ENCODE data around the gene IGLL1.
"Not testable (repeated sequence)": the region's sequence is repeated elsewhere in the genome, so short reads cannot be mapped to it uniquely, and the experiment has no call there.

IGLL1 gene

DNA sequence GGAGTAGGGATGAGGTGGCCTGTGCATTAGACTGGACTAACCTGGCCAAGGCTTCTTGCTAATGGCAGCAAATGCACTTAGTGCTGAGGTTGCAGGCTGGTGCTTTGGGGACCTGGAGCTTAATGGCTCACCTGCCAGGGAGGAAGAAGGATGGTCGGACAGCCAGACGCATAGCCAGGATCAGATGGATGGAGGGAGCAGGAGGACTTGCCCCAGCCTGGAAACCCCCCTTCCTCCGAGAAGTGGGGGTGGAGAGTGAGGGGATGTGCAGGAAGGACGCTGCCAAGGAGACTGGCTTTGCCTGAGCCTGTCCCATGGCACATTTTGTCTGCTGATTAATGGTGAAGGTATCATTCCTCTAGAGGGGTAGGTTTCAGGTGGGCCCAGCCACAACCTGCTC, 17.9 kb downstream of the IGLL1 start:
- in situ Hi-C loops (cut with MboI; ENCODE audit: low sequenced_read_pairs, unreplicated experiment) = no loop called here
- no peak for DNase-seq (ENCODE audit: low spot score)
- no peak for TF ChIP-seq CTCF (IDR thresholded peaks at IDR 0.05; ENCODE audit: borderline replicate concordance, control extremely low read depth, extremely low read depth, insufficient read depth, missing control alignments)

- DNase-seq (ENCODE audit: low spot score); in situ Hi-C loops (cut with MboI; ENCODE audit: low sequenced_read_pairs, unreplicated experiment): not testable (repeated sequence)
Measured at GRCh38 chr22:23561025-23561510, 19.0 kb downstream of the IGLL1 start.

GRCh38 chr22:23560215-23560614, 19.9 kb downstream of the IGLL1 start:
- in situ Hi-C loops (cut with MboI; ENCODE audit: low sequenced_read_pairs, unreplicated experiment); DNase-seq (ENCODE audit: low spot score): not testable (repeated sequence)

- in situ Hi-C loops (cut with MboI; ENCODE audit: low sequenced_read_pairs, unreplicated experiment) = no loop called here
Measured at GRCh38 chr22:23557467-23557866, 22.6 kb downstream of the IGLL1 start.

GRCh38 chr22:23557036-23557435, 23.1 kb downstream of the IGLL1 start:
- in situ Hi-C loops (cut with MboI; ENCODE audit: low sequenced_read_pairs, unreplicated experiment) = no loop called here
- no peak for TF ChIP-seq CTCF (IDR thresholded peaks at IDR 0.05; ENCODE audit: borderline replicate concordance, control extremely low read depth, extremely low read depth, insufficient read depth, missing control alignments)
- peak; percentile 19 for DNase-seq (ENCODE audit: low spot score)

More at GRCh38 chr22:23557467-23557866, 22.6 kb downstream of the IGLL1 start:
- TF ChIP-seq CTCF (IDR thresholded peaks at IDR 0.05; ENCODE audit: borderline replicate concordance, control extremely low read depth, extremely low read depth, insufficient read depth, missing control alignments) = no peak
- DNase-seq (ENCODE audit: low spot score) = no peak

DNA sequence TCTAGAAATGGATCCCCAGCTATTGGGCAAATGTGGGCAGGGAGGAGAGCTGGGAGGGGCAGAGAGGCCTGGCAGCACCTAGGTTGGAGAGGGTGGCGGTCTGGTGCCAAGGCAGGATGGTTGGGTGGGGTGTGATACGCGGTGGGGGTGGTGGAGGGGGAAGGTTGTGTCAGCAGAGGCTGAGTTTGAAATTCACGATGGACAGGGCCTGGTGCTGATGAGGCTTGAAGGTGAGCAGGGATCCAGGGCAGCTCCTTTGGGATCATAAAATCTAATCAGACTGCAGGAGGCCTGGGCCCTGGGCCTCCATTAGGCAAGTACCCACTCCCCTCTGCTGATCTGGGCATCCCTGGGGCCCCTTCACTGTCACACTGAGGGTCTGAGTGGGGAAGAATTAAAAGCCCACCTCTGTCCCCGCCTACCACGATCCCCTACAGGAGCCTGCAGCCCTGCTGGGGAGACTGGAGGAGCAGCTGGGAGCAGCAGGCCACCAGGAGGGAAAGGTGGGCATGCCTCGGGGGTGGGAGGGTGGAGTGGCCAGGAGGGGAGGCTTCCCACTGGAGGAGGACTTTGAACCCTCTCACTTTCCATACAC, 24.0 kb downstream of the IGLL1 start:
- in situ Hi-C loops (cut with MboI; ENCODE audit: low sequenced_read_pairs, unreplicated experiment) = no loop called here
- peak; percentile 16 for DNase-seq (ENCODE audit: low spot score)
- TF ChIP-seq CTCF (IDR thresholded peaks at IDR 0.05; ENCODE audit: borderline replicate concordance, control extremely low read depth, extremely low read depth, insufficient read depth, missing control alignments) = no peak

GRCh38 chr22:23555118-23555517, 25.0 kb downstream of the IGLL1 start:
- no peak for DNase-seq (ENCODE audit: low spot score)
- in situ Hi-C loops (cut with MboI; ENCODE audit: low sequenced_read_pairs, unreplicated experiment) = no loop called here
- no peak for TF ChIP-seq CTCF (IDR thresholded peaks at IDR 0.05; ENCODE audit: borderline replicate concordance, control extremely low read depth, extremely low read depth, insufficient read depth, missing control alignments)
